GDM1 (cell line): ENCODE data around the gene CSPG4.
"Not testable (repeated sequence)": the region's sequence is repeated elsewhere in the genome, so short reads cannot be mapped to it uniquely, and the experiment has no call there.

Experiments used
- DNase-seq: peaks from one replicate; lab custom pipeline; 2025; lab: John Stamatoyannopoulos, UW

The CSPG4 gene

DNA sequence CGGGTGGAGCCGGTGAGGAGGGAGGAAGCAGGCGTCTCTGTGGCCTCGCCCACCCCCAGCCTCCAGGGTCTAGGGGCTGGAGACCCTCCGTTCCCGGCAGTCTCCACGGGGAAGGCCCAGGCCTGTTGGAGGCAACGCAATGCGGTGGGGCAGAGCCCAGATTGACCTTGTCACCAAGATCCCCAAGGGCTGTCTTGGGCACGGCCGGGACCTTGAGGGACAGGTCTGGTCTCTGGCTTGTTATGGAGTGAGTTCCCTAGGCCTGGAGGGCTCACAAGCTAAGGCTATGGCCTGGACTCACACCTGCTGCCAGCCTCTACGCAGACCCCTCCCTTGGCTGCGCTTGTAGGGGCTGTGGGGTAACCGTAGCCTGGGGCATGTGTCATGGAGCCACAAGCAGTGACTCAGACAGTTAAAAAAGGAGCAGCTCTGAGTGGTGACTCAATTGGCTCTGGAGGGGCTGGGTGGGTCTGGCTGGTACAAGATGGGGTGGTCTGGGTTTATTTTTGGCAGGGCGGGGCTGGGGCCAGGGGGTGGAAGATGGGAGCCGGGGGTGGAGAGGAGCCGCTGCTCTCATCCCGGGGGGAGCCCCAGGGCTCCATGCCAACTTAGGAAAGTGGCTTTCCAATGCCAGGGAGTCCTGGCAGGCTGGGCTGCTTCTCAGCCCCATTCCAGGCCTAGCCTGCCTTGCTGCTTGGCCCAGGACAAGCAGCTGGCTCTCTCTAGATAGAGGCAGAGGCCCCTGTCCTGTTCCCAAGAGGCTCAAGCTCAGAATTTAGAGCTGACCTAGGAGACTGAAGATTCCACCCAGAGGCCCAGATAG, 9.0 kb downstream of the CSPG4 start:
- DNase-seq, result not testable (repeated sequence)

DNA sequence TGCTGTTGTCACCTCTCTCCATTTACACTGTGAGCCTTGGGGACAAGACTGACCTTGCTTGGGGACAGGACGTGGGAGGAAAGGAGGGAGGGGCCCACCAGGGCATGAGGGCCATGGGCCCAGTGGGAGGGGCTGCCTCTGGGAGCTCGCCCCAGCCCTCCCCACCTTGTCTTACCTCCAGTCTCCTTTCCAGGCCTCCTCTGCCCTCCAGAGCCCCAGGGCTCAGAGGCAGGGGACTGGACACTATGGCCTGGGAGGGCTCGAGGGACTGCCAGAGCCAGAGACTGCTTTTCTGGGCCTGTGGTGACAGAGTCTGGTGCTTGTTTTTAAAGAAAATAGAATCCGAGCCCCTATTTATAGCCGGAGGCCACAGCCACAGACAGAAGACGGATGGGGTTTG, 10.2 kb downstream of the CSPG4 start:
- no peak for DNase-seq

DNA sequence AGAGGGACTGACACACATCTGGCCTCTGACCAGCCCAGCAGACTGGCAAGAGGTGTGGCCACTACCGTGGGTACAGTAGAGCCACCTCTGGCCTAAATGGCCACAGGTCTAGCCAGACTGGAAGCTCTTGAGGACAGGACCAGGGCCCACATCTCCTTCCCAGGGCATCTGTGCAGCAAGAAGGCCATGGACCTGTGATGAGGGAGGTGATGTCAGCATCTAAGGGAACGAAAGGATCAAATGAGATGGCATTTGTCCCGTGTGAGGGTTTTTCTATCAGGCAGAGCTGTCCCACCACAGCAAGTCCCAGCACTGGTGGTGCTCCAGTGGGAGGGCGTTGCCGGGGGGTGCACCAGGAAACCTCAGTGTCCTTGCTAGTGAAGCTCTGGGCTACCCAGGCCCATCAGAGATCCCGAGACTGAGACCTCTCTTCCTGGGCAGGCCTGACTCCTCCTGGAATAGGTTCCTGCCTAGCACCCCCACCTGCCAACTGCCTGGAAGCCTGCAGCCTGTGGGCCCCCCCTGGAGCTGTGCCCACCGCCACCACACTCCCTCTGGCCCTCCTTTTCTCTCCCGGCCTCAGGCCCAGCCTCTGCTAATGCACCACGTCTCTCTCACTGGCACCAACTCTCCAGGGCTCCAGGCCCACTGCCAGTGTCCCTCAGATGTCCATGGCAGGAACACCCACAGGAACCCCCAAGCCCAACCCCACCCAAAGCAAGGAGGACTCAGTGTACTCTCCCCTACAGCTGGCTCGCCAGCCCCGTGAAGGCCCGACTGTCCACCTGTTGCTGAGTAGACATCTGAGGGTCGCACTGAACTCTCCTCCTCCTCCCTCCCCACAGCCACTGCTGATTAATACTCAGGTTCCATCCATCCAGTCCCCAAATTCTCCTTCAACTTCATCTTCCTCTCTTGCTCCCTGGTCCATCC, 11.3 kb downstream of the CSPG4 start:
- DNase-seq, result not testable (repeated sequence)

DNA sequence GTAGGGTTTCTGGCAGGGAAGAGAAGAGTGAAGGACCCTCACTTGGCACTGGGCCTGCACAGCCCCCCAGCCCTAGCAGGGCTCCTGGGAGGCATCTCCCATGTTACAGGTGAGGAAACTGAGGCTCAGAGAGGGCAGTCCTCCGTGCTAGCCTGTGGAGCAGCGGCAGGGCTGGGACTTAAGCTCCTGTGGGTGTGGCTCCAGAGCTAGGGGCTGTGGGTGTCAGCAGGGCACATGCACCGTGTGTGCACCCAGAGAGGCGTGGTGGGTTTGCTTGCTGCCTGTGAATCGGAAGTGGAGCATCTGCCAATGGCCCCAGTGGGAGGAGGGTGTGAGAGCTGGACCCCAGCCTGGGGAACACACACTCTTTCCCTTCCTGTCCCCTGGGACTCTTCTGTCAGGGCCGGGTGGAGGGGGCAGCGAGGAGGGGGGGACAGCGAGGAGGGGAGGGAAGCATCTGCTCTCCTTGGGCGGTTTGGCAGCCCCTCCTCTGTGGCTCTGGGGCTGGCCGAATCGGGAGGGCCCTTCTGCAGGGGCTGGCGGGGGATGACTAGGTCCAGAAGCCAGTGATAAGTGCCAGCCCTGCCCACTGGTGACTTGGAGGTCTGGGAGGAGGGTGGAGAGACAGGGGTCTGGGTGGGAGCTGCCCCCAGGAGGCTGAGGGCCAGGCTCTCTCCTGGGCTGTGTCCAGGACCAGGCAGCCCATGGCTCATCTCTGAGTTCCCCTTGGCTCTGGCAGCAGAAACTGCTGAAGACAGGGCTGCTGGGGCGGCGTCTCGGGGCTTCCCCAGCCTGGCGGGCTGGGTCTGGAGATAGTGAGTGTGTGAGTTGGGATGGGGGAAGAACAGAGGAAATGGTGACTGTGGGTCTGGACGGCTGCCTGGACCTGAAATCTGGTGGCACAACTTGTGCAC, 12.4 kb downstream of the CSPG4 start:
- peak; percentile 17 for DNase-seq

DNA sequence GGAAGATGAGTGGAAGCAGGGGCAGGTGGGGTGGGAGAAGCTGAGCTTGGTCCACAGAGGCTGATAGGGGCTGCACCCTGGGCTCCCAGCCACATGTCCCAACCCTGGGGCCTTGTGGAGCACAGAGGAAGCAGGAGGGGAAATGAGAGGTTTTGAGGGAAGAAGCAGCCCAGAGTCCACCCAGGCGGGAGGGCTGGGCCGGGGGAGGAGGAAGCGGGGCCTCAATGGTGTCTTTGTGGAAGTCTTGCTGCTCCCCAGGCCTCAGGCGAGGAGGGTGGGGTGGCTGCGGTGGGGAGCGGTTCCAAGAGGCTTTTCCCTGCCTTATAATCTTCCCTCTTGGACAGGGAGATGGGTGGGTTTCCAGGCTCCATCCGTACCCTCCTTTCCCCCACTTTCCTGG, 13.1 kb downstream of the CSPG4 start:
- DNase-seq, result peak; percentile 4

DNA sequence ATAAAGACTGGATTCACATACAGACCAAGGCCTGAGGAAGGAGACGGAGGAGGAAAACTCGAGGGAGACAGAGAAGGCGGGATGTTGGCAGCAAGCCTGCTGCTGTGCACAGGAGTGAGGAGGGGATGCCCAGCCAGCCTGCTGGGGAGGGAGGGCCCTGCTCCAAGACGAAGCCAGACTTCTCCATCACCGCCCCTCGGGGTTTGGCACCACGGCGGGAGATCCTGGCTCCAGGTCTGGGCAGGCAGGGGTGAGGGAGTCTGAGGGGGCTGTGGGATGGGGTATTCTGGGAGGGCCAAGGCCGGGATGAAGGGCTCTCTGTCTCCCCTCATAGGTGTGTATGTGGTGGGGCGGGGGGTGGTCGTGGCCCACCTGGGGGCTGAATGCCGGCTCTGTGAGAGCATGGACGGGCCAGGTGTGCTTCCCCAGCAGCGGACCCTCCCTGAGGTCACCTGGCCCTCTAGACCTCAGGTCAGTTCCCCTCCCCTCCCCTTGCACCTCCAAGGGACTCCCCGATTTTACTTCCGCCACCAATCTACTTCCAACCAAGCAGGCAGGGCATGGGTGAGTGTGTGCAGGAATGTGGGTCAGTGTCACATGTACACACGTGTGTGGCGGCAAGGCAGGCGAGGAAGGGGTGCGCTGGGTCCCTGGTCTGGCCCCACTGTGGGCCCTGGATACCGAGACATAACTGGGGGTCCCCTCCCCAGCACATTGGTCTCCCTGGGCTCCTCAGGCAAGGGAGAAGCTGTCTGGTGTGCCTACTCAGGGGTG, 14.5 kb downstream of the CSPG4 start:
- not testable (repeated sequence) for DNase-seq

DNA sequence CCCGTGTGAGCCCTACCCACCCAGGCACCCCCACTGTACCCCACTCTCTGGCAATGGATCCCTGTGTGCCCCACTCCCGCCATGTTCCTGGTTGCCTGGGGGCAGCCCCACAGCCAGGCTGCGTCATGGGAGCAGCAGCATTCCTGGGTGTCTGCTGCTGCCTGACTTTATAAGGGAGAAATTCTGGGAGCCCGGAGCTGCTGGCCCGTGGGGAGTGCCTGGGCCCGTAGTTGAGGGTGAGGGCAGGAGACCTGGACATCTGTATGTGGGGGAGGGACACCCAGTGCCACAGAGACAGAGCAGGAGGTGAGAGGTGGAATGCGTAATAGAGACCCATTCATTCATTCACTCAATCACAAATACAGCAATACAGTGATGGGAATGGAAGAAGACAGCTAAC, 15.1 kb downstream of the CSPG4 start:
- DNase-seq, result no peak

DNA sequence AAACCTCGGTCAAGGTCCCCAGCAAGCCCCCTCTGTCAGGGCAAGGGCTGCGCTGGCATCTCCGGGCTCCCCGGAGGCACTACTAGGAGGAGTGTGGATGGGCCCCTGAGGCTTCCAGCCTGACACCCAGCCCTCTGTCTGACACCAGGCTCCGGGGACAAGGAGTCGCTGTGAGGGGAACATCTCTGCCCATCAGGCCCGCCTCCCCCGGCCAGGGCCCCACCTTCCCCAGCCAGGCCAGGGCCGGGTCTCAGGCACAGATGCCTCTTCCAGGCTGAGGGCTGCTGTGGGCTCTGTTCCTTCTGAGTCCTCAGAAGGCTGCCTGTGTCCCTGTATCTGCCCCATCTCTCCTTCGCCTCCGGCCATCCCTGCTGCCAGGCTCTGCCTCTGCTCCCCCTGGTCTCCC, 15.8 kb downstream of the CSPG4 start:
- DNase-seq, result no peak

DNA sequence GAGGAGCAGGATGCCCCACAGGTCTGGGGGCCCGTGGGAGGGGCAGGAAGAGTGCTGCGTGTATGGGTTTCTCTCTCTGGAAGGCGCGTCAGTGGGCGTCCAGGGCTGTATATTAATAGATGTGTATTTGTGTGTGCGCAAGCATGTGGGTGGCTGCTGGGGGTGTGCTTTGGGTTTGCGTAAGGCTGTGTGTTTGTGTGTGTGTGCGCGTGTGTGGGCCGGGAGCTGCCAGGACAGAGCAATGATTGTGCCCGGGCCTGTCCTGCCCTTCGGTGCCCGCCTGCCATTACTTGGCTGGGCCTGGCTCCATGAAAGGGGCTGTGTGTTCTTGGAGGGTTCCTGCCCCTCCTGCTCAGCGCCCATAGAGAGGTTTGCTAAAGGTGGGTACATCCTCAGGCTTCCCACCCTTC, 16.3 kb downstream of the CSPG4 start:
- DNase-seq, result no peak

DNA sequence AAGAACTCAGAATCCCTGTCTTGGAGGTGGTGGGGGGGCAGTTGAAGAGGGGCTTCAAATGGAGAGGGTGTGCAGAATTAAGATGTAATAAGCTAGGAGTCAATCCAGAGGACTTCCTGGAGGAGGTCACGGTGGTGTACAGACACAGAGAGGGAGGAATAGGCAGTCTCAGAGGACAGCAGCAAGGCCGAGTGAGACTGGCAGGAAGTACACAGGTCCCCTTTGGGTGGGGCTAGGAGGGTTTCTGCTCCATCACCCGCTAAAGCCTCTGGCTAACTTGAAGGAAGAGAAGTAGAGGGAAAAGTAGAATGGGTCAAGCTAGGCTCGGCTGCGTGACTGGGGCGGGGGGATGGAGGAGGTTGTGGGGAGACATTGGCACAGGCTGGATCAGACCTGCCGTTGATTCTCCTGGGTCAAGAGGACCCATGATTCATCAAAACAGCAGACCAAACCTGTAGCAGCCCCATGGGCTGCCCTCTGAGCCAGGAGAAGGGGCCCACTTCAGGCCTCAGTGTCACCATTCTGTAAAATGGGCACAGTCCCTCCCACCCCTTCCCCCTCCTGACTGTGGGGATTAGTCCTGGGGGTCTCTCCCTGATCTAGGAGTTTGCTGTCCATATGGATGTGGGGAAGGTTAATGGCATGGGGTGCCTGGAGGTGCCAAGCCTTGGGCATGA, 16.9 kb downstream of the CSPG4 start:
- no peak for DNase-seq

DNA sequence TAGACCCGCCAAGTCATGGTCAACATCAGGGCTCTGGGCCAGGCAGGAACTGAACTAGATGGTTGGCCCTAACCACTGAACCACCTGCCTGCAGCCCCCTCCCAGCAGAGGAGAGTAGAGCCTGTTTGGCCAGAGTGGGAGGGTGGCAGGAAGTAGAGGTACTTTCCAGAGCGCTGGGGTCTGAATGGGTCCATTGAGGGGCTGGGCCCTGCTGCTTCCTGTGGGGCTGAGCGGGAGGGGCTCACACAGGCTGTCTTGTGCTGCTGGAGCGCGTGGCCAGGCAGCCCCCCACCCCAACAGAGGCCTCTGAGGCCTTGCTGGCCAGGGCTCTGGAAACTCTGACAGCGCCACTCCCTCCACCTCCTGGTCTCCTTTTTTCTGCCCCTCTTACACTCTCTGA, 17.4 kb downstream of the CSPG4 start:
- no peak for DNase-seq

DNA sequence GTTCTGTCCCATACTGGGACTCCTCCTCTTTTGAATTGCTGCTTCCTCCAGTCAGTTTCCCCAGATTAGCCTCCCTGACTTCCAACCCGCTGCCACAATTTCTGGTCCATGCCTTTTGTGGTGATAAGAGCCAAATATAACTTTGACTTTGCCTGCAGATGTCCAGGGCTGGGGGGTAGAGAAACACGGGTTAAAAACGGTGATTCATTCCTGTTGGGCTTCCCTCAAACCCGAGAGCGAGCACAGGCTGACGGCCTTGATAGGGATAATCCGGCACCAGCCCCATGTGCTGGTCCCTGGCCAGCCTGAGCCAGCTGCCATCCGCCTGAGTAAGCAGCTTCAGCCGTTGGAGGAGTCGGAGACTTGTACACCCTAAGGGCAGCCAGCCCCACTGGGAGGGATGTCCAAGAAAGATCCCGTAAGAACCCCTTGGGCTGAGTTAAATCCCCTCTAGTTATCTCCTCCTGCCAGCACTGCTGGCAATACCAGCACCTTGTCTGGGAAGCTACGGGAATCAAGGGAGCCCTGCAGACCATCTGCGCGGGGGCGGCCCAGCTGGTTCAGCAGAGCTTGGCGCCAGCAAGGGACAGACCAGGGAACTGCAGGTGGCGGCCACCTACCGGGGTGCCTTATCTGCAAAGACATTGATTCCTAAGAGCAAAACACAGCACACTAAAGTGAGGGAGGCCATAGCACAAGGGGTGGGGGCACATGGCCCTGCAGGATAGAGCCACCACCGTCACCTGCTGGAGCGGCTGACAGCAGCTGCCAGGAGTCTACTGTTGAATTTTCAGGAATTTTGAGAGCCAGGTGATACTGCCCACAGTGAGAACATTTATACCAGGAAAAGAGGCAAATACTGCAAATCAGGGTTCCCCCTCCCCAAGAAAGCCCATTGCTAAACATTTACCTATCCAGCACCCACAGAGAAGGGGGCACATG, 18.1 kb downstream of the CSPG4 start:
- peak; percentile 74 for DNase-seq

DNA sequence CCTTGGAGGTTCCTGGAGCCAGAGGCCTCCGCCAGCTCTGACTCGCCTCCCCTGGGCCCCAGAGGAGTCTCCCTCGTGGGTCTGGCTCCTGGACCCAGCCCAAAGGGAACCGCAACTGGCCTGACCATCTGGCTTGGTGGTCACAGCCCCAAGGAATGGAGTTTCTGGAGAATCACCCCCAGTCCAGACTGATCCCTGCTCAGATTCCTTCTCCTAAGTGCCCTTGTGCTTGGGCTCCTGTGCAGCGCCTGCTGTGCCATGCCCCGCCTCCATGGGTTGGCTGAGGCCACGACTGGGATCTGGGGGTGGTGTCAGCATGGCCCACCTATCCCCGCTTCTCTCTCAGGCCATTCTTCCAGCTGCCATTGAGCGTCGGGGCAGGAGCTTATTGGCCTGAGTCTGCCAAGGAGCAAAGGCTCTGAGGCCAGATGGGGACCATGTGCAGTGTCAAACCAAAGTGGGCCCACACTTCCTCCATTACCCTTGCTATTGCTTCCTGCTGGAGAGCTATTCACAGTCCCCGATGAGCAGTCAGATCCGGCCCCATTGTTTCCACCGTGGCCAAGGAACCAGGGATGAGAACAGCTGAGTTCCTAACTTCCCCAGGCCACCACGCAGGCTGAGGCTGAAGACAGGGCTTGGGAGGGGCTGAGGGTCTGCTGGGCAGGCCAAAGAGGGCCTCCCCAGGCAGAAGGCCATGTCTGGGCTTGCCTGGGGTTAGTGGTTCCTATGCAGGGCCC, 19.0 kb downstream of the CSPG4 start:
- peak; percentile 74 for DNase-seq

DNA sequence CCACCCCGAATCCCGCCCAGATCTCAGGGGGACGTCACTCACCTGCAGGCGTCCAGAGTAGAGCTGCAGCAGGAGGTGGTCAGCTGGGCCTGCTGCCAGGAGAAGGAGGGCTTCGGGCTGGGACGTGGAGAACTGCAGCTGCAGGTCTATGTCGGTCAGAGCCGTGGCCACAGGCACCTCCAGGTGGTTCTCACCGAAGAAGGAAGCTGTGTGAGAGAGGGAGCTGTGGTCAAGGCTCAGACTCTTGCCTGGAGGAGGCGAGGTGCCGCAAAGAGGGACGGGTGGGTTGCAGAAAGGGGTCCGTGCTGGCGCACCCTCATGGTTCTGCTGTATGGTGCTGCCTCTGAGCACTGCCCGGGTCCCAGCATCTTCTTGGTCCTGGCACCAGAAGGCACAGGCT, 19.6 kb downstream of the CSPG4 start:
- not testable (repeated sequence) for DNase-seq

DNA sequence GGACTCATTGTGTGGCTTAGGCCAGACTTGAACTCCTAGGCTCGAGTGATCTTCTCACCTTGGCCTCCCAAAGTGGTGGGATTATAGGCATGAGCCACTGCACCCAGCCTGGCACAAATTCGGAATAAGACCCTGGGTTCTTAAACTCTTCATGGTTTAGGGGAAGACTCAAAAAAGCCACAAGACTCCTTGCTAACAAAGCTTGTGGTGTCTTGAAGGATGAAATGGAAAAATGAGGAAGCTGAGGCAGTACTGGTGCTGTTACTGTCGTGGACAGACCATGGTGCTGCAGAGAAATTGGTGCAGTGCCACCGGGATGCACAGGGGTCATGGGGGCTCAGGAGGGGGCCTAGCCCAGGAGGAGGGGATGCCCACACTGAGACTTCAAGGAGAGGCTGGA, 20.3 kb downstream of the CSPG4 start:
- not testable (repeated sequence) for DNase-seq

DNA sequence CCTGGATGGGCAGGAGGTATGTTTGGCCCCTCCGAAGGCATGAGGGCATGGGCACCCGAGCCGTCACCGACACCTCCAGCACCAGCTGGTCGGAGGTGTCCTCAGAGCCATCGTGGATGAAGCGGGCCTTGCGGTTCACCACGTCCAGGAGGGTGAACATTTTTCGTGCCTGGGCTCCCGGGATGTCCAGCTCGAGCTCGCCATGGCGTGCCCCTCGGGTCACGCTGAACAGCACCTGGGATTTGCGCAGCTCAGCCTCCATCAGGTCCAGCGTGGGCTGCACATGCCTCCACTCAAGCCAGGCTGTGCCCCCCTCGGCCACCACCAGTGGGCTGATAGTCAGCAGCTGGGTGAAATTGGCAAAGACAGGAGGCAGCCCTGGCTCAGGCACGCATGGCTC, 23.2 kb downstream of the CSPG4 start:
- DNase-seq, result not testable (repeated sequence)

DNA sequence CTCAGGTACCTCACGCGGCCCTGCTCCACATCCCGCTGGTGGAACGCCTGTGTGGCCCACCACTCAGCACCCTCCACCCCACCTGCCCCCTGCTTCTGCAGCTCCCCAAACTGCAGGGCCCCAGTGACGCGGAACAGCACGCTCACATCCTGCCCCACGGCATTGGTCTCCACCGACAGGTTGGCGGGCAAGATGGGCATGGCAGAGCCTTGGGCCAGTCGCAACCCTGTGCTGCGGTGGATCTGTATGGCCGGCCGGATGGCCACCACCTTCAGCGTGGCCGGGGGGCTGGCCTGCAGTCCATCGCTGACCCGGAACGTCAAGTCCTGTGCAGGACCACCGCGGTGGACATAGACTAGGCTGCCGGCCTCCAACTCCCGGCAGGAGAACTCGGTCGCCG, 23.8 kb downstream of the CSPG4 start:
- no peak for DNase-seq

DNA sequence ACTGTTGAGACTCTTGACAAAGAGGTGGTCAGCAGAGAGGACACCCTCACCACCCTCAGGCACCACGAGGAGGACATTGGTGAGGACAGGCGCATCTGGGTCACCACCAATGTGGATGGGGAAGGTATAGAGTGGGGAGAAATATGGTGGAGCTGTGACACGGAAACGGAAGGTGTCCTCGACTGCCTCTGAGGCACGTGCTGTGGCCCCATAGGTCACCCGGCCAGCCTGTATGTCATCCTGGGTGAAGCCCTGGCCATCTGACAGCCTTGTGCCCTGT, 24.4 kb downstream of the CSPG4 start:
- no peak for DNase-seq
